Epithelial cell of proximal tubule (primary cell): ENCODE measurements around the gene DPYSL3. TPM values are rescaled to one million over a fixed set of nuclear protein-coding genes. Genes with fewer than 3 reads are reported as not detected.

Source experiments
- DNase-seq: peaks from one replicate; pipeline ENCODE4 v3.0.0-alpha.2; 2011; ENCODE audit warnings: low read depth
- H3K4me3 ChIP-seq: 2 replicates; pipeline ENCODE4 v1.5.1; 2011; ENCODE audit warnings: low read depth, mild to moderate bottlenecking, low read length
- total RNA-seq: library from RNA; depleted of rRNA; stranded (reverse); fragments of >200 nt; gene quantifications from 2 replicates; pipeline ENCODE4 v1.2.3, GENCODE V29; 2015
- TF ChIP-seq, protein P1 (sequence below): conservative IDR thresholded peaks from 2 replicates; pipeline ENCODE4 v1.5.1; 2012; ENCODE audit warnings: low read depth, mild to moderate bottlenecking, low read length

Gene DPYSL3
- total RNA-seq, 1 donor from 2014 or later, result 38.3 TPM

DNA sequence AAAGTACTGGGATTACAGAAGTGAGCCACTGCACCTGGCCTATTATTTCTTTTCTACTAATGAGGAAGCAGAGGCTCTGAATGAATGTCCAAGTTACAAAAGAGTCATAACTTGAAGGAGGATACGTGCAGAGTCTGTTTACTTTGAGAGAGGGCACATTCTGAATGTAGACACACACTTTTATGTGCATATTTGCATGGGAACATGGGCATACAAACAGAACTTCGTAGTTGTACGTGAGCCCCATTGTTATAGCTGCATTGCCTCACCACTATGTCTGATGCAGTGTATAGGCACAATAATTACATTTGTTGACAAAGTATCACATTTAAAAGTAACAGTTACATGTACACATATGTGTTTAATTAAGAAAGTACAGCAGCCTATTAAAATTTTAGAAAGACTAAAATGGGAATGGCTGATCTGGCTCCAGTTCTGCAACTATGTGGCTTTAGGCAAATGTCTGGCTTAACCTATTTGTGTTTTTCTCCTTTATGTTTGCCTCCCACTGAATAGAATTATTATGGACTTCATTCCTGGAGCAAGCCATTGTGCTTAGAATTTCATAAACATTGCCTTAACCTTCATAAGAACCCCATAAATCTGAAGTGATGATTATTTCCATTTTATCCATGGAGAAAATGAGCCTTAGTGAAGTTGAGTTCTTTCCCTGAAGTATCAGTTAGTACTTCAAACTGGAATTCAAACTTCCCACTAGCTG, 3.0 kb upstream of the DPYSL3 start:
- TF ChIP-seq, protein P1, sequence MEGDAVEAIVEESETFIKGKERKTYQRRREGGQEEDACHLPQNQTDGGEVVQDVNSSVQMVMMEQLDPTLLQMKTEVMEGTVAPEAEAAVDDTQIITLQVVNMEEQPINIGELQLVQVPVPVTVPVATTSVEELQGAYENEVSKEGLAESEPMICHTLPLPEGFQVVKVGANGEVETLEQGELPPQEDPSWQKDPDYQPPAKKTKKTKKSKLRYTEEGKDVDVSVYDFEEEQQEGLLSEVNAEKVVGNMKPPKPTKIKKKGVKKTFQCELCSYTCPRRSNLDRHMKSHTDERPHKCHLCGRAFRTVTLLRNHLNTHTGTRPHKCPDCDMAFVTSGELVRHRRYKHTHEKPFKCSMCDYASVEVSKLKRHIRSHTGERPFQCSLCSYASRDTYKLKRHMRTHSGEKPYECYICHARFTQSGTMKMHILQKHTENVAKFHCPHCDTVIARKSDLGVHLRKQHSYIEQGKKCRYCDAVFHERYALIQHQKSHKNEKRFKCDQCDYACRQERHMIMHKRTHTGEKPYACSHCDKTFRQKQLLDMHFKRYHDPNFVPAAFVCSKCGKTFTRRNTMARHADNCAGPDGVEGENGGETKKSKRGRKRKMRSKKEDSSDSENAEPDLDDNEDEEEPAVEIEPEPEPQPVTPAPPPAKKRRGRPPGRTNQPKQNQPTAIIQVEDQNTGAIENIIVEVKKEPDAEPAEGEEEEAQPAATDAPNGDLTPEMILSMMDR, result no peak
- no peak overlapping the region for H3K4me3 ChIP-seq
- DNase-seq, result no peak

DNA sequence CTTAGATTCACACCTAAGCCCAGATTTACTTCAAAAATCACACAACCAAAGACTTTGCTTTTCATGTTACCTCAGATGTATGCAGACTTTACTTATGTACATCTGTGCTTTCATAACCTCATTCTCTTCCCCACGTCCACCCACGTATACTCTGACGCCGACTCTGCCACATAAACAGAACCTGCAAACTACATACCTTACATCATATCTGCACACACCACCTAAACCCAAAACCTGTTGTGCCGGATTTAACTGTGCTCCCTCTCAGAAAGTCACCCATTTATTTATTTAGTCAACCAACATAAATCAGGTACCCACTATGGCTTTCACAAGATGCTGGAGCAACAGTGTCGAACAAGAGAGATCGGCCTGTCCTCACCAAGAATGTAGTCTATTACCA, 1.0 kb upstream of the DPYSL3 start:
- H3K4me3 ChIP-seq, result no peak overlapping the region
- TF ChIP-seq, protein P1, result no peak
- DNase-seq, result no peak

DNA sequence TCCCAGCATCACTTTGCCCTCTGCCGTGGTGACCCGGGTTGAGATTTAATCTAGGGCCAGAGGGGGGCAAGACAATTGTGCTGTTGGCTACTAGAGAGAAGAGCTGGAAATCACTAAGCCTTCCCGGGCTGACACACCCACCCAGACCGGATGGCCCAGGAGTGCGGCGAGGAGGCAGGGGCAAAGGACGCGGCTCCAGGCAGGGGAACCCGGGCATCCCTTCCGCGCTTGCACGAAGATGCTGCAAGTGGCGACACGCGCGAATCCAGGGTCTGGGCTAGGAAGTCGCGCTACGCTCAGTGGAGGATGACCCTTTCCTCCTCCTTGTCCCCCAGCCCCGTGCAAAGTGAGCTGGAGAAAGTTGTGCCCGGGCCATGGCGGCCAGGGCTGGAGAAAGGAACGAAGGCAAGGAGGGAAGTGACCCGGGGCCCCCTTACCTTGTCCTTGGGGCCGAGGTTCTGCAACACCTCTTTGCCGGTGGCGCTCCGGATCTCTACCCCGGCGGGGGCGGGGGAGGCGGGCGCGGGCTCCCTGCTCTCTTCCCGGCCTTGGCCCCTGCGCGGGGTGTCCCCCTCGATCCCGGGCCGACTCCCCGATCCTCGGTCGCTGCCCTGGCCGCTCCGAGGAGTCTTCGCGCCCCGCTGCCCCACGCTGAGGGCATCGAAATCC, 693 bp downstream of the DPYSL3 start:
- DNase-seq, result no peak
- peak overlapping the region; percentile 76 for H3K4me3 ChIP-seq
- TF ChIP-seq, protein P1, result no peak

DNA sequence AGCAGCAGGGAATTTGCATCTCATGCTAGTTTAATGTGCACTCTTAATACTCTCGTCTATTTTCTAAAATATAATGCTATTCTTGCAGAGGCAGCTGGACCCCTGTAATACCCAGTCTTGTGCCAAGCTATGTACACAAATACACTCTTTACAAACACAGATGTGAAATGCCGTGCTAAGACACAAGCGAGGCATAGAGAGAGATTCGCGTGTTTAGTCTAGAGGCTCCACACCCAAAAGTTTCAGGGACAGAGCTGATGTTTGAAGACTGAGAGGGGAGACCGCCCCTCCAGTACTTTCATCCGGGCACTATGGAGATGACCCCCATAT, 1.2 kb downstream of the DPYSL3 start:
- H3K4me3 ChIP-seq, result peak overlapping the region; percentile 76
- DNase-seq, result no peak
- TF ChIP-seq, protein P1, result no peak

DNA sequence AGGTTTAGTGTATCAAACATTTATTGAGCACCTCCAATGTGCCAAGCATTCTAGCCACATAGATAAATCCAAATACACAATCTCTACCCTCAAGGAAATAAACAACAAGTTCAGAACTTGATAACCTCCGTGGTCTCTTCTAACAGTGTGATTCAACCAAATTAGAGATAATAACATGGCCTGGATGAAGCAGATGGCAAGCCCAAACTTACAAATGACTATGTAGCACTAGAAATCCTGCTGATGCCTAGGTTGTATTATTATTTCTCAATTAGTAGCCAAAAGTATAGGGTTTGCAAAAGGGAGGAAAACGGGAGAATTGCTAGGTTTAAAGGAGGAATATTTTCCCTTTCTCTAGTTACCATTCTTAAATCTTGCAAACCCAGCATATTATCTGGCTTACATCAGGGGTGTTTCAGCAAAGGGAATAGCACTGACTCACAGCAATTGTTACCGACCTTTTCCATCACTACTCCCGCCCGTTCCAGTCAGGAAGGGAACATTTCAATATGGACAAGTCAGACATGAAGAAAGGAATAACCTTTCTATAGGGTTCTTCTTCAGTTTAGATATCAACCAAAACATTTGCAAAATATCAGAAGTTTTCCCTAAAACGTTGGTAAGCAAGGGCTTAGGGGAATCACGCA, 2.3 kb downstream of the DPYSL3 start:
- DNase-seq, result no peak
- TF ChIP-seq, protein P1, result no peak
- no peak overlapping the region for H3K4me3 ChIP-seq

DNA sequence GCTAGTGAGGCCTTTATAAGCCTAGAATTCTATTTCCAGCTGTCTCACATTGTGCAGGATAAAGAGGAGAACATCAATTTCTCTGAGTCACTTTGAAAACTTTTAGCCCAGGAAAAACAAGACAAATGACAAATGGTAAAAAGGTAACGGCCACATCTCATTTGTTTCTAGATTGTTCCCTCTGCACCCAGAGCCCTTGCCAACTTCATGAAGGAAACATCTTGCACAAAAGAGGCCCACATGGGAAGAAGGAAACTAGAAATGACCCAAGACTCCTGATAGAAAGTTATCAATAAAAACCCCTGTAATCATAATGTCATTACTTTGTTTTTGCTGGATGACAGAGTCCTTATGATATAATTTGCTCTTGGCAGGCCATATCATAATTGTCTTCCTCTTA, 5.3 kb downstream of the DPYSL3 start:
- TF ChIP-seq, protein P1, result no peak
- H3K4me3 ChIP-seq, result no peak overlapping the region
- no peak for DNase-seq
